ENCODE measurements around the gene TMEM238.

DNA sequence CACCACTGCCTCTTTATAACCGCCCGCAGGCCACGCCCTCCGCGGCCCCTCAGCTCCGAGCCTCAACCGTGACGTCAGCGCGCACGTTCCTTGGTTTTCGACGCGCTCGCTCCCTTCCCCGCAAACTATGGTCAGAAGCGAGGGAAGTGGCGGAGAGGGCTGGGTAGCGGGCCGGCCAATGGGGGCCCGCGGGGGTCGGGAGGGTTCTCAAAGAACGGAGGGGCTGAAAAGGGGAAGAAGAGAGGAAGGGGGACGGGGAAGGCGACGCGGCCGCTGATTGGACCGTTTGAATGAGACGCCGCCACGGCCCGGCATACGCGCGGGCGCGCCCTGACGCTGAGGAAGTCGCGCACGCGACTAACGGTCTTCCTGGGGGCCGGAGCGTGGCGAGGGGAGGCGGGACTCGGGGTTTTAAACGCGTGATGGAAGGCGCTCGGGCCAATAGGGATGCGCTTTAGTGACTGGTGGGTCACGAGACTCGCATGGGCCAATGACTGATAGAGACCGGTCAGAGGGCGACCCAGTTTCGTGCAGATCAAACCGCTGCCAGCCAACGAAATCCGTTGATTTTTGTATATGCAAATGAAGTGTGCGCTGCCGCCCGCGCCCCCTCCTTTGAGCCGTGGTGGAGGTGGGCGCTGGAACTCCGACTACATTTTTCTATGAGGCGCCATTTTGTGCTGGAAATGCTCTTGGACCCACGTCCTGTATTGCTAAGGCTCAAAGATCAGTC, 23.9 kb upstream of the TMEM238 start:
- TF ChIP-seq POLR2A (IDR thresholded peaks at IDR 0.05) (peak in 1 of 4 donors; percentile 65), EP300 (IDR thresholded peaks at IDR 0.05) (no peak)
